Stromal cell of bone marrow (primary cell): ENCODE results near the gene GPR15.

ENCODE experiments used
- DNase-seq: peaks from one replicate; pipeline ENCODE4 v3.0.0-alpha.2; 2012; ENCODE audit warnings: low read depth

Gene GPR15

DNA sequence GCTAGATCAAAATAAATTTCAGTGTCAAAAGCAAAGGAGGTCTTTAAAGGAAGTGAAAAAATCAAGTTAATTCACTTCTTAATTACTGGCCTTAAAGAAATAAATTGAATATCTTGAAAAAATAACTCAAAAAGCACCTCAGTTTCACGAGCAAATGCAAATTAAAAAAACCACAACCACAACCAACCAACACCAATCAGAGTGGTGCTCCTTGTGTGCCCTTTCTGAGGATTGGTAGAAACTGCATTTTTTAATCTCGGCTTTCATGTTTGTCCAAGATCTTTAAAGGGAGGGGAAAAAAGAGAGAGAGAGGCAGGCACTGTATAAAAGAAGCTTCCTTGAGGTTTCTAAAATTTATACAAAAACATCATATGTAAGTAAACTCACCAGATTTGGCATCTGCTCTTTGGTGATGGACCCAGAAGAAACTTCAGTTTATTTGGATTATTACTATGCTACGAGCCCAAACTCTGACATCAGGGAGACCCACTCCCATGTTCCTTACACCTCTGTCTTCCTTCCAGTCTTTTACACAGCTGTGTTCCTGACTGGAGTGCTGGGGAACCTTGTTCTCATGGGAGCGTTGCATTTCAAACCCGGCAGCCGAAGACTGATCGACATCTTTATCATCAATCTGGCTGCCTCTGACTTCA lies at the start of gene GPR15:
Gene GPR15 (plus strand): TSS at position 357 of the 653 bp plus-strand sequence. CDS start 56 bp downstream, at position 413.
- no peak for DNase-seq

- no peak for DNase-seq
Observed at GRCh38 chr3:98482717-98483482, 48.9 kb upstream of the GPR15 start.

GRCh38 chr3:98483626-98484025 lies 48.2 kb upstream of the GPR15 start:
- DNase-seq, result no peak

GRCh38 chr3:98497381-98497780 lies 34.4 kb upstream of the GPR15 start, which contains the start of gene OR5K2:
TSS of gene OR5K2 (plus strand) at chr3:98497681. CDS start at chr3:98497681, 0 bp downstream.
- DNase-seq, result no peak

GRCh38 chr3:98500019-98500418 lies 31.8 kb upstream of the GPR15 start:
- no peak for DNase-seq

GRCh38 chr3:98501270-98501669 lies 30.5 kb upstream of the GPR15 start:
- no peak for DNase-seq

DNA sequence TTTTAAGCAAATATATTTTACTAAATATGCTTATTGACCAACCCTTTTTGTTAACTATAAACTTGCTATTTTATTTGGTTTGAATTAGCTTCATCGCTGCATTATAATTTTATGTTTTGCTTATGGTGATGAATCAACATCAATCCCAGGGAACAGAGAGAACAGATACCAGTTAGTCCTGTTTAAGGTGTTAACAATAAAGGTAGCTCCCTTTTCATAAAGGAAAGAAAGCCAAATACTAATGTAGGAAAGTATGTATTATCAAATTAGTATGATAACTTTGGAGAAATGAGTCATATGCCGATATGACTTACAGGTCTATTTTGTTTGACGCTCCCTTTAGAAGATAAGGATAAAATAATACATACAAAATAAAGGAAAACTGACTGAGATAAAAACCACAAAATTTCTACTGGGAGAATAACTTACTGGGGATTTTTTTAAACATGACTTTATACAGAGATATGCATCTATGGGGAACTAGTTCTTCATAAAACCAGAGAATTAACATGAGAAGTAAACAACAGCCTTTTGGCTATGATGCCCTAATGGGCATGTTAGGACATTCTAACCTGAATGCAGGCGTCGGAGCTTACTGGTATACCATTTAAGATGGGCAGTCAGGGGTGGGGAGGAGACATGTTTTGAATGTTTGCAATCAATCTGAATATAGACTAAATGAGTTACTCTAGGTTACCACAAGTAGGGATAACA lies 29.8 kb upstream of the GPR15 start:
- no peak for DNase-seq

- DNase-seq, result no peak
Observed at GRCh38 chr3:98504539-98504938, 27.2 kb upstream of the GPR15 start.

GRCh38 chr3:98508582-98508981 lies 23.2 kb upstream of the GPR15 start:
- DNase-seq, result no peak

GRCh38 chr3:98512576-98512975 lies 19.2 kb upstream of the GPR15 start:
- DNase-seq, result no peak

GRCh38 chr3:98513091-98513511 lies 18.7 kb upstream of the GPR15 start:
- peak; percentile 10 for DNase-seq

DNA sequence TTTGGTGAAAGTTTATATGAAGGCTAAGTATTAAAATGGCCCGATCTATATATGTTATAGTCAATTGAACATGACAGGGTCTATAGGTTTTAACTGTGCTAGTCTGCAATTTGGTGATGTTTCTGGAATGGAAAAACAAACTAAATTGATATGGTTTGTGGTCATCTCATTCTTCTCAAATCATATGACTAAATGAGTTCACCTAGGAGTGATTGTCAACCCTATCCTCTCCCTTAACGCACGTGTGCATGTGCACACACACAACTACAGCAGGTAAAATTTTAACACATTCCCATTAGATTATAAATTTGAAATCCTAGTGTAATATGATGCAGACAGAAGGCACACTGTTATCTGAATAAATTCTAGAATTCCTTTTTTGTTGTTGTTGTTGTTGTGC lies 18.0 kb upstream of the GPR15 start:
- no peak for DNase-seq

DNA sequence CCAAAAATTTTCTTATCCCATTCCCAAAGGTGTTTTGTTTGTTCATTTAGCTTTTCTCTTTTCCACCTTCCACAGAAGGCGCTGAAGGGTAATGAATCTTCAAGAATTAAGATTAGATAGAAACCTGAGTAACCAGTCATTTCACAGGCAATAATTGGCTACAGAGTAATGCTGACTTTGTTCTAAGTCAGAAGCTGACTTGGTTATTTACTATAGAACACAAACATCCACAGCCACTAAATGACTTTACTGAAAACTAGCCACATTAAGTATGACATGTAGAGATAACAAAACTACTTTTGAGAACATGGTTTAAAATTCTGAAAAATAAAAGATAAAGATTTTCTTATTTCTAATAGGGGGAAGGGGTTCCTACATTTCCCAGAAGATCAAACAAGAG lies 16.8 kb upstream of the GPR15 start:
- no peak for DNase-seq

DNA sequence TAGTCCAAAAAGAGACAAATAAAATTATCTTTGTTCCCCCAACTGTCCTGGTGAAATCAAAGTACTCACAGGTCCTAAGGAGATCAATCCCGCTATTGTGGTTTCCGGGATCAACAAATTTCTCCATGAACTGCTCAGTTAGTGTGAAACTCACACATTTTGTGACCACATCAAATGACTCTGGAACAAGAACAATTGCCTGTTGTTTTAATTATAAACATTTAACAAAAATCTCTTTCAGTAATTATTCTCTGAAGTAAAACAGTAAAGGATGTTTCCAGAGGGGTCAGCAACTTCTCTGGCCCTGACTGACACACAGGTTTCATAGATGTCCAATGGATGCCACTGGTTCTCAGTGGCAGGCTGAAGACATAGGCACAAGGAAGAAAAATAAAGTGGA lies 13.0 kb upstream of the GPR15 start:
- DNase-seq, result no peak

DNA sequence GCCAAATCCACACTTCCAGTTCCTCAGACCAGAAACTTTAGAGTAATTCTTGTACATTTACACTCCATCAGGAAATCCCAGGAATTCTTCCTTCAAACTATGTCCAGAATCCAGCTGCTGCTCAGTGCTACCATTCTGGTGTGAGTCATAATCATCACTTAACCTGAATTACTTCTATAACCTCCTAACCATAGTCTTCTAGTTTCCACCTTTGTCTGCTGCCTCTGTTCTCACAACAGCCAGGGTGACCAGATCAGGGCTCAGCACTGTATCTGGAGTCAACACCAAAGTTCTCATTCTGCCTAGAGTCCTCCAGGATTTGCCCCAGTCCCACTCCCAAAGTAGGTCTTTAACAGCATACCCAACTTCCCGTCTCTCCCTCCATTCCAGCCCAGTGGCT lies 12.4 kb upstream of the GPR15 start:
- no peak for DNase-seq

GRCh38 chr3:98521897-98522543 lies 9.8 kb upstream of the GPR15 start:
- peak; percentile 48 for DNase-seq

DNA sequence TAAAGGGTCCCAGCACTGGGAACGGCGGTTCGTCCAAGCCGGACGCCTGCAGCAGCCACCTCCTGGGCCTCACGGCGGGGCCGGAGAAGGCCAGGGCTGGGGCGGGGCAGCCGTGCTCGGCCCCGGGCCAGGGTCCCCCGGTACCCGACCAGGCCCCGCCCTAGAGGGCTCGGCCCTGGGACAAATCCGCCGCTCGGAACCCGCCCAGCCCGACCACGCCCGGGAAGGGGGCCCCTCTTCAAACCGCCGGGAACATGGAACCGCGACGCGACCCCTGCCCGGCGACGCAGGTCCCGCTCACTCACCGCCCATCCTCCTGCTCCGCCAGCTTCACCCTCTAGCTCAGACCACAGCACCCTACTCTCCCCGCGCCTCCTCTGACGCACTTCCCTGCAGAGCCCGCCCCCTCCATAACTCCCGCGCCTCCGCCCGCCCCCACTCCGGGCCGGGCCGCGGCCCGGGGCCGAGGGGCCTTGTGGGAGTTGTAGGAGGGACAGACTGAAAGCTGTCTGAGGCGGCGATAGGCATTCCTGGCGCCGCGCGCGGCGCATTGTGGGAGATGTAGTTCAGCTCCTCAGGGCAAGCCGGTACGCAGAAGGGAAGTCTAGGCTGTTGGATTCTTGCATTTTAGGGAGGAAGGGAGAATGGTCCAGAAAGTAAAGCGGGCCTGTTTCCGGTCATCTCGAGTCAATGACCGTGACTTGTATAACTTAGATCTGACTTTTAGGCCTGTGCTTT lies 9.1 kb upstream of the GPR15 start, which contains the start of gene CLDND1:
Gene CLDND1 (minus strand): TSS at position 359 of the 738 bp plus-strand sequence. CDS start 1,478 bp downstream, outside the sequence.
- peak; percentile 97 for DNase-seq

- no peak for DNase-seq
Observed at GRCh38 chr3:98525494-98525893, 6.3 kb upstream of the GPR15 start.

DNA sequence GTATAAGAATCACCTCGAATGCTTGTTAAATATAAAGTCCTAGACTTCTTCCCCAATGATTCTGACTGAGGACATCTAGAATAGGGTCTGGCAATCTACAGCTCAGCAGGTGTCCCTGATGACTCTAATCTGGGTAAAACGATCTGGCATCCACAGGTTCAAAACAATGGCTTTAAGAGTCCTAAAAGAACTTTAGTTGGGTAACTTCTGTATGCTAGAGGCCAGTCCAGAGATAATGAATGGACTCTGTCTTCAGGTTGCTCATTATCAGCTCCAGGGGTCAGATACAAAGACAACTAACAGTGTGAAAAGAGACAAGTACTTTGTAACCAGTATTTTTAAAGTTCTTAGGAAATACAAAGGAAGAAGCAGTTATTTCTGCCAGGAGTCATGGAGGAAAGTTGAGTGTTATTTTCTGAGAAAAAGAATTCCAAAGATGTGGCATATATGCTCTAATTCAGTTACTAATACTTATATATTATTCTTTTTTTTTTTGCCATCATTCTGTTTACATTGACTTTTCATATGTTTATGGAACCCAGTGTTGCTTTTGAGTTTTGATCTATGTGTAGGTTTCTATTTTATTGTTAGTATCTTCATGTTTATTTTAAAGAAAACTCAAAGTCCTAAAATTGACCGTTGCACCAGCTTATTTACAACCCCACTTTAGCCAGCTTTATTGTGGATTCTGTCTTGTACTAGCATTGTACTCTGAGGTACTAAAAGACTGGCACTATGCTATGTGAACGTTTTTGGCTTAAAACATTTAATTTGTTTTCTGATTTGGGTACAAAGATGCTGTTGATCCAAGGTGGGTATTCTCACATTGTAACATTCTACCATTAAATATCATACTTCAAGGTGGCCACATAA lies 3.1 kb upstream of the GPR15 start:
- DNase-seq, result no peak

- DNase-seq, result no peak
Observed at GRCh38 chr3:98529856-98530459, 1.8 kb upstream of the GPR15 start.
